ENCODE measurements around the gene KDM5B.

DNA sequence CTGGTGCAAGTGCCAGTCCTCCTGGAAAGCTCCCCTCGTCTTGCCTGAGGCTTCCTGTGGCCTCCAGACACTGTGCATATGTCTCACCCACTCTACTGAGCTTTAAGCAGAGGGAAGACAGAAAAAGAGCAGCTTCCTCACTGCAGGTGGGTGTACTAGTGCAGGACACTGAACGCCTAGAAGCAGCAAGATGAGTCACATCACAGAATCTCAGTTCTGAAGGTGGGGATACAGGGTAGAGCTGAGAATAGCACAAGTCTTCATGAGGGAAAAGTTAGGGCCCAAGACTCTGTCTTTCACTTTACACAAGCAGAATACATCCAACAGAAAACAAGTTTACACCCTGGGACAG lies 39.9 kb upstream of the KDM5B start:
- no peak for TF ChIP-seq ZNF274 (IDR thresholded peaks at IDR 0.05; ENCODE audit: low read length)
- no peak for TF ChIP-seq ZNF274 (tag by site-specific recombination; IDR thresholded peaks at IDR 0.05; ENCODE audit: borderline replicate concordance)
- no peak for TF ChIP-seq ZNF785 (tag by site-specific recombination; IDR thresholded peaks at IDR 0.05)
- TF ChIP-seq, protein P1, sequence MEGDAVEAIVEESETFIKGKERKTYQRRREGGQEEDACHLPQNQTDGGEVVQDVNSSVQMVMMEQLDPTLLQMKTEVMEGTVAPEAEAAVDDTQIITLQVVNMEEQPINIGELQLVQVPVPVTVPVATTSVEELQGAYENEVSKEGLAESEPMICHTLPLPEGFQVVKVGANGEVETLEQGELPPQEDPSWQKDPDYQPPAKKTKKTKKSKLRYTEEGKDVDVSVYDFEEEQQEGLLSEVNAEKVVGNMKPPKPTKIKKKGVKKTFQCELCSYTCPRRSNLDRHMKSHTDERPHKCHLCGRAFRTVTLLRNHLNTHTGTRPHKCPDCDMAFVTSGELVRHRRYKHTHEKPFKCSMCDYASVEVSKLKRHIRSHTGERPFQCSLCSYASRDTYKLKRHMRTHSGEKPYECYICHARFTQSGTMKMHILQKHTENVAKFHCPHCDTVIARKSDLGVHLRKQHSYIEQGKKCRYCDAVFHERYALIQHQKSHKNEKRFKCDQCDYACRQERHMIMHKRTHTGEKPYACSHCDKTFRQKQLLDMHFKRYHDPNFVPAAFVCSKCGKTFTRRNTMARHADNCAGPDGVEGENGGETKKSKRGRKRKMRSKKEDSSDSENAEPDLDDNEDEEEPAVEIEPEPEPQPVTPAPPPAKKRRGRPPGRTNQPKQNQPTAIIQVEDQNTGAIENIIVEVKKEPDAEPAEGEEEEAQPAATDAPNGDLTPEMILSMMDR (tag by site-specific recombination; IDR thresholded peaks at IDR 0.05), result no peak
- TF ChIP-seq ZBTB7A (tag by site-specific recombination; IDR thresholded peaks at IDR 0.05; ENCODE audit: low read depth), result no peak
- TF ChIP-seq KLF16 (tag by site-specific recombination; IDR thresholded peaks at IDR 0.05), result no peak
- TF ChIP-seq, protein P2, sequence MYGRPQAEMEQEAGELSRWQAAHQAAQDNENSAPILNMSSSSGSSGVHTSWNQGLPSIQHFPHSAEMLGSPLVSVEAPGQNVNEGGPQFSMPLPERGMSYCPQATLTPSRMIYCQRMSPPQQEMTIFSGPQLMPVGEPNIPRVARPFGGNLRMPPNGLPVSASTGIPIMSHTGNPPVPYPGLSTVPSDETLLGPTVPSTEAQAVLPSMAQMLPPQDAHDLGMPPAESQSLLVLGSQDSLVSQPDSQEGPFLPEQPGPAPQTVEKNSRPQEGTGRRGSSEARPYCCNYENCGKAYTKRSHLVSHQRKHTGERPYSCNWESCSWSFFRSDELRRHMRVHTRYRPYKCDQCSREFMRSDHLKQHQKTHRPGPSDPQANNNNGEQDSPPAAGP (tag by site-specific recombination; IDR thresholded peaks at IDR 0.05), result no peak
- TF ChIP-seq ZNF664 (tag by site-specific recombination; IDR thresholded peaks at IDR 0.05), result no peak
- TF ChIP-seq, protein P3, sequence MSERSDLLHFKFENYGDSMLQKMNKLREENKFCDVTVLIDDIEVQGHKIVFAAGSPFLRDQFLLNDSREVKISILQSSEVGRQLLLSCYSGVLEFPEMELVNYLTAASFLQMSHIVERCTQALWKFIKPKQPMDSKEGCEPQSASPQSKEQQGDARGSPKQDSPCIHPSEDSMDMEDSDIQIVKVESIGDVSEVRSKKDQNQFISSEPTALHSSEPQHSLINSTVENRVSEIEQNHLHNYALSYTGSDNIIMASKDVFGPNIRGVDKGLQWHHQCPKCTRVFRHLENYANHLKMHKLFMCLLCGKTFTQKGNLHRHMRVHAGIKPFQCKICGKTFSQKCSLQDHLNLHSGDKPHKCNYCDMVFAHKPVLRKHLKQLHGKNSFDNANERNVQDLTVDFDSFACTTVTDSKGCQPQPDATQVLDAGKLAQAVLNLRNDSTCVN (tag by site-specific recombination; optimal IDR thresholded peaks at IDR 0.05), result no peak
- TF ChIP-seq HOXA7 (CRISPR knock-in tag; IDR thresholded peaks at IDR 0.05; ENCODE audit: borderline replicate concordance), result no peak

Measured in HEK293 (cell line).